Measurements from ENCODE around the gene TRDMT1. TPM values are rescaled to one million over a fixed set of nuclear protein-coding genes. Genes with fewer than 3 reads are reported as not detected.

TRDMT1 gene
- total RNA-seq, 2 donors from 2014 or later = 12.3 to 21.0 TPM

DNA sequence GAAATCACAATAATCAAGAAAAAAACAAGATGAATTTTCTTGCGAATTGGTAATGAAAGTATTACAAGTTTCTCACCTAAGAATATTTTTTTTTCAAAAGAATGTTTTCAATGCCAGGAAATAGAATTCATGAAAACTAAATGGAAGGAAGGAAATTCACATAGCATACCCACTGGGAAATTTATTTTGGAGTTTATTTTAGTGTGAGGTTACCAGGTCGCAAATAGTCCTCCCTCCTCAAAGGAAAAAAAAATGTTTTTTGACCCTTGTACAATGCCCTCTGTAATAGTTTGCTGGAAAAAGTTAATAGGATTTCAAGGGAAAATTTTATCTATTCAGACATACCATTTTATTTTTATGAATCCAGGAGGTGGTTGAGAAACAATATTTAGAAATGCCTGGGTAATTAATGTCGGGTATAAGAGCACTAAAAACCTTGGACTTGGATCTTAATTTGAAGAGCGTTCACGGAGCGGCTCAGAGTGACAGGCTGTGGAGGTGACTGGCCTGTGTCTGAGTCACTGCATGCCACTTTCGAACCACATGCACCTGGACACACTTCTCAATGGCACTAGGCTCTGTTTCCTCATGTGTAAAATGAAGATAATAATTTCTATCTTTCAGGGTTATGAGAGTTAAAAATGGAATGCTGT is 100.1 kb downstream of the TRDMT1 start:
- H3K27ac ChIP-seq = peak overlapping the region in 1 of 2 donors; percentile 10
- DNase-seq (ENCODE audit: low spot score) (no peak), ATAC-seq (ENCODE audit: insufficient number of reproducible peaks, low FRiP score, low read depth) (no peak)
- H3K36me3 ChIP-seq = no peaks in the 10 kb centered on the region
- no peaks in the 10 kb centered on the region for H3K9me3 ChIP-seq
- no peak overlapping the region for H3K4me3 ChIP-seq
- TF ChIP-seq, protein P1, sequence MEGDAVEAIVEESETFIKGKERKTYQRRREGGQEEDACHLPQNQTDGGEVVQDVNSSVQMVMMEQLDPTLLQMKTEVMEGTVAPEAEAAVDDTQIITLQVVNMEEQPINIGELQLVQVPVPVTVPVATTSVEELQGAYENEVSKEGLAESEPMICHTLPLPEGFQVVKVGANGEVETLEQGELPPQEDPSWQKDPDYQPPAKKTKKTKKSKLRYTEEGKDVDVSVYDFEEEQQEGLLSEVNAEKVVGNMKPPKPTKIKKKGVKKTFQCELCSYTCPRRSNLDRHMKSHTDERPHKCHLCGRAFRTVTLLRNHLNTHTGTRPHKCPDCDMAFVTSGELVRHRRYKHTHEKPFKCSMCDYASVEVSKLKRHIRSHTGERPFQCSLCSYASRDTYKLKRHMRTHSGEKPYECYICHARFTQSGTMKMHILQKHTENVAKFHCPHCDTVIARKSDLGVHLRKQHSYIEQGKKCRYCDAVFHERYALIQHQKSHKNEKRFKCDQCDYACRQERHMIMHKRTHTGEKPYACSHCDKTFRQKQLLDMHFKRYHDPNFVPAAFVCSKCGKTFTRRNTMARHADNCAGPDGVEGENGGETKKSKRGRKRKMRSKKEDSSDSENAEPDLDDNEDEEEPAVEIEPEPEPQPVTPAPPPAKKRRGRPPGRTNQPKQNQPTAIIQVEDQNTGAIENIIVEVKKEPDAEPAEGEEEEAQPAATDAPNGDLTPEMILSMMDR (IDR thresholded peaks at IDR 0.05) = no peak
- no peaks in the 10 kb centered on the region for H3K27me3 ChIP-seq (replicated peaks; ENCODE audit: insufficient read depth)
- H3K4me1 ChIP-seq (ENCODE audit: control insufficient read depth in 1 of 2, low read depth in 2 of 2) = peaks cover 9 to 19% of the 10 kb centered on the region in 2 donors

- Histone ChIP-seq H3K9me3 (no peaks in the 10 kb centered on the region), H3K4me1 (ENCODE audit: control insufficient read depth in 1 of 2, low read depth in 2 of 2) (peaks cover 9 to 19% of the 10 kb centered on the region in 2 donors), H3K4me3 (no peak overlapping the region), H3K27ac (peak overlapping the region in 1 of 2 donors; percentile 54), H3K27me3 (replicated peaks; ENCODE audit: insufficient read depth) (no peaks in the 10 kb centered on the region), H3K36me3 (no peaks in the 10 kb centered on the region)
- ATAC-seq (ENCODE audit: insufficient number of reproducible peaks, low FRiP score, low read depth) (no peak), DNase-seq (ENCODE audit: low spot score) (no peak)
- TF ChIP-seq, protein P1 (IDR thresholded peaks at IDR 0.05) = no peak
Observed at GRCh38 chr10:17100586-17100985, 100.9 kb downstream of the TRDMT1 start.

DNA sequence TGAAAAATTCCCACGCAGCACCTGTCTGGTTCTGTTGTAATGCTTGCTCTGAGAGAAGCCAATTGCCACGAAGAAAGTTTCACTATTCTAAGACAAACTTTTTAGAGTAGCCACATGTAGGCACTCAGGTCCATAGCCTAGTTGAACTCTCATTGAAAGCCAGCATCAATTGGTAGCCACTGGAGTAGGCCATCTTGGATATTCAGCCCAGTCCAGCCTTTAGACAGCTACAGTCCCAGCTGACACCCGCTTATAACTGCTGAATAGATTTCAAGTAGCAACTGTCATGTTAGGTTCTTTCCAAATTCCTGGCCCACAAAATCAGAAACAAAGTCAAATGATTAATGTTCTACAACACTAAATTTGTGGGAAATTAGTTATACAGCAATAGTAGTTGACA is 103.5 kb downstream of the TRDMT1 start:
- H3K9me3 ChIP-seq = no peaks in the 10 kb centered on the region
- H3K4me1 ChIP-seq (ENCODE audit: control insufficient read depth in 1 of 2, low read depth in 2 of 2) = peaks cover 9 to 21% of the 10 kb centered on the region in 2 donors
- no peaks in the 10 kb centered on the region for H3K36me3 ChIP-seq
- H3K4me3 ChIP-seq = no peak overlapping the region
- DNase-seq (ENCODE audit: low spot score) = no peak
- no peaks in the 10 kb centered on the region for H3K27me3 ChIP-seq (replicated peaks; ENCODE audit: insufficient read depth)
- TF ChIP-seq, protein P1 (IDR thresholded peaks at IDR 0.05) = no peak
- H3K27ac ChIP-seq = peak overlapping the region; percentile 2 to 75
- ATAC-seq (ENCODE audit: insufficient number of reproducible peaks, low FRiP score, low read depth) = no peak

Other genes with a start within 250 kb of the TRDMT1 start
- 1 to 10 TPM; 4.1 to 4.6 TPM for gene CUBN, start 71.9 kb downstream of the TRDMT1 start, total RNA-seq
- gene VIM, start 26.6 kb upstream of the TRDMT1 start, total RNA-seq = 1,000 to 10,000 TPM; 5,884 to 8,033 TPM